ENCODE measurements around the gene FUBP1.

GRCh38 chr1:78003882-78004718 is 25.2 kb upstream of the FUBP1 start:
- TF ChIP-seq REST (IDR thresholded peaks at IDR 0.05; ENCODE audit: low read depth, low read length) (no peak), CTCF (IDR thresholded peaks at IDR 0.05) (no peak)
